ENCODE measurements around the gene PRDX6. TPM values are rescaled to one million over a fixed set of nuclear protein-coding genes. Genes with fewer than 3 reads are reported as not detected.
"Not testable (repeated sequence)": the region's sequence is repeated elsewhere in the genome, so short reads cannot be mapped to it uniquely, and the experiment has no call there.

The PRDX6 gene
- total RNA-seq, 3 donors from 2014 or later = 250 to 691 (median 267) TPM

GRCh38 chr1:173509797-173510196 lies 32.7 kb downstream of the PRDX6 start:
- no peak for DNase-seq (ENCODE audit: low spot score in 2 of 2)
- no peak overlapping the region for H3K27ac ChIP-seq
- no peaks in the 10 kb centered on the region for H3K36me3 ChIP-seq

GRCh38 chr1:173514503-173514902 lies 37.4 kb downstream of the PRDX6 start:
- not testable (repeated sequence) for H3K27ac ChIP-seq; H3K4me3 ChIP-seq; H3K27me3 ChIP-seq; H3K9me3 ChIP-seq; DNase-seq (ENCODE audit: low spot score in 2 of 2); H3K4me1 ChIP-seq; H3K36me3 ChIP-seq
- intact Hi-C loops (cut with DNase I; ENCODE audit: low total_unique reads) = loop anchor here (2.0 kb wide), 1 partner anchor 52 kb away; no protein-coding TSS in a partner anchor

More at GRCh38 chr1:173509797-173510196, 32.7 kb downstream of the PRDX6 start:
- Histone ChIP-seq H3K4me1 (no peaks in the 10 kb centered on the region), H3K27me3 (no peaks in the 10 kb centered on the region), H3K9me3 (peaks cover 0 to 8% of the 10 kb centered on the region in 2 donors), H3K4me3 (no peak overlapping the region)
- intact Hi-C loops (cut with DNase I; ENCODE audit: low total_unique reads) = loop anchor here (5.0 kb wide), 1 partner anchor 292 kb away; no protein-coding TSS in a partner anchor
- TF ChIP-seq POLR2A (IDR thresholded peaks at IDR 0.05) (no peak), POLR2AphosphoS5 (IDR thresholded peaks at IDR 0.05) (no peak), CTCF (IDR thresholded peaks at IDR 0.05) (no peak)

GRCh38 chr1:173520799-173521198 lies 43.7 kb downstream of the PRDX6 start:
- Histone ChIP-seq H3K36me3 (no peaks in the 10 kb centered on the region), H3K27ac (no peak overlapping the region), H3K9me3 (no peaks in the 10 kb centered on the region), H3K4me3 (no peak overlapping the region), H3K4me1 (no peaks in the 10 kb centered on the region), H3K27me3 (no peaks in the 10 kb centered on the region)
- intact Hi-C loops (cut with DNase I; ENCODE audit: low total_unique reads) = no loop called here
- TF ChIP-seq POLR2AphosphoS5 (IDR thresholded peaks at IDR 0.05) (no peak), CTCF (IDR thresholded peaks at IDR 0.05) (no peak), POLR2A (IDR thresholded peaks at IDR 0.05) (no peak)
- no peak for DNase-seq (ENCODE audit: low spot score in 2 of 2)

- intact Hi-C loops (cut with DNase I; ENCODE audit: low total_unique reads) = no loop called here
- TF ChIP-seq POLR2AphosphoS5 (IDR thresholded peaks at IDR 0.05) (no peak), CTCF (IDR thresholded peaks at IDR 0.05) (no peak), POLR2A (IDR thresholded peaks at IDR 0.05) (no peak)
- H3K9me3 ChIP-seq = no peaks in the 10 kb centered on the region
These were observed 46.2 kb downstream of the PRDX6 start for GRCh38 chr1:173523329-173523728.

GRCh38 chr1:173525926-173526325 lies 48.8 kb downstream of the PRDX6 start:
- no peaks in the 10 kb centered on the region for H3K36me3 ChIP-seq
- no peak overlapping the region for H3K4me3 ChIP-seq
- no peaks in the 10 kb centered on the region for H3K9me3 ChIP-seq
- intact Hi-C loops (cut with DNase I; ENCODE audit: low total_unique reads) = no loop called here
- no peak for TF ChIP-seq POLR2AphosphoS5 (IDR thresholded peaks at IDR 0.05)
- no peak for TF ChIP-seq CTCF (IDR thresholded peaks at IDR 0.05)
- no peak for TF ChIP-seq POLR2A (IDR thresholded peaks at IDR 0.05)
- H3K27ac ChIP-seq = no peak overlapping the region
- H3K27me3 ChIP-seq = no peaks in the 10 kb centered on the region
- no peak for DNase-seq (ENCODE audit: low spot score in 2 of 2)
- H3K4me1 ChIP-seq = no peaks in the 10 kb centered on the region

More at GRCh38 chr1:173523329-173523728, 46.2 kb downstream of the PRDX6 start:
- H3K4me1 ChIP-seq = no peaks in the 10 kb centered on the region
- H3K36me3 ChIP-seq = no peaks in the 10 kb centered on the region
- DNase-seq (ENCODE audit: low spot score in 2 of 2) = no peak
- H3K4me3 ChIP-seq = no peak overlapping the region
- H3K27me3 ChIP-seq = no peaks in the 10 kb centered on the region
- no peak overlapping the region for H3K27ac ChIP-seq
